ENCODE results near the gene MCCC1.

- TF ChIP-seq CTCF (IDR thresholded peaks at IDR 0.05) (no peak), POLR2A (IDR thresholded peaks at IDR 0.05) (no peak)
Measured at GRCh38 chr3:183008303-183008702, 91.0 kb downstream of the MCCC1 start.

Data from gastroesophageal sphincter (tissue), 3 donors.